Limb (tissue), 2 donors: ENCODE measurements around the gene MAP2K7.
"Not testable (repeated sequence)": the region's sequence is repeated elsewhere in the genome, so short reads cannot be mapped to it uniquely, and the experiment has no call there.

Experiments
- DNase-seq, 2 donors: peaks; one replicate each; pipeline ENCODE4 v3.0.0-alpha.2; 2016; ENCODE audit errors: extremely low spot score in 2 of 2

Gene MAP2K7

DNA sequence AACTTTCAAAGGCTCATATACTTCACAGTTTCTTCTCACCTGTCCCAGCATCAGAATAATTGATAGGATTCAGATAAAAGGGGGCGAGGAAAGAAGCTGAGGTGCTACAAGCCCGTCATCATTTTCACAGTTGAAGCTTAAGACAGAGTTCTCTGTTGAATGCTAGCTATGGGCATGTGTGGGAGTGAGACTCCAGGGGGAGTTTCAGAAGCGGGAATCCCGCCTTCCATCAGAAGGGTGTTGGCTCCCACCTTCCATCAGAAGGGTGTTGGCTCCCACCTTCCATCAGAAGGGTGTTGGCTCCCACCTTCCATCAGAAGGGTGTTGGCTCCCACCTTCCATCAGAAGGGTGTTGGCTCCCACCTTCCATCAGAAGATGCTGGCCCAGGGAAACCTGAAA lies 57.4 kb downstream of the MAP2K7 start:
- not testable (repeated sequence) for DNase-seq

DNA sequence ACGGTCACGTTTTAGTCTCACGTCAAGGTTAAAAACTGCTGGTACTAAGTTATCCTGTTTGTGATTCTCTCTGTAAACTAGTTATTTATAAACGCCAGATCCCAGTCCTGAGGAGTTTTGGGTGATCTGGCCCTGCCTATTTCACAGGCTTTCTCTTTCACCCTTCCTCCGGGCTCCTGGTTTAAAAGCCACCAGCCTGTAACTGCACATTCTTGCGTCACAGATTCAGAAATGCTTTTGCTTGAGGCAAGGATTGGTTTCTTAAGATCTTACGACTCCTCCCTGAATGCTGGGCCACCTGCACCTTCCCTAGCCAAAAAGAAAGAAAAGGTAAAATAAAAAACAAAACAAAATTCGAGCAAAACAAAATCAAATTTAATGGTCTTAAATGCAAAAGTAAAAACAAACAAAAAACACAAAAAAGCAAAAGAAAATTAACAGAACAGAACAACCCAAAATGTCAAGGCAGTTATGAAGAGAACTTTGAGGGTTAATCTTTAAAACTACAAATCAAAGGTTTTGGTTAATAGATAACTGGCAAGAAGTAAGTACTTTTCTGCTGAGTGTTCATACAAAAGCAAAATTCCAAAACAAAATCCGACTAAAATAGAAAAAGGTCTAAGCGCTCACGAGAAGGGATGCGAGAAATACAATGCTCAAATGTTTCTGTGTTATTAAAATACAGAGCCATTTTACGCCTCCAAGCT lies 58.4 kb downstream of the MAP2K7 start:
- DNase-seq: no peak

DNA sequence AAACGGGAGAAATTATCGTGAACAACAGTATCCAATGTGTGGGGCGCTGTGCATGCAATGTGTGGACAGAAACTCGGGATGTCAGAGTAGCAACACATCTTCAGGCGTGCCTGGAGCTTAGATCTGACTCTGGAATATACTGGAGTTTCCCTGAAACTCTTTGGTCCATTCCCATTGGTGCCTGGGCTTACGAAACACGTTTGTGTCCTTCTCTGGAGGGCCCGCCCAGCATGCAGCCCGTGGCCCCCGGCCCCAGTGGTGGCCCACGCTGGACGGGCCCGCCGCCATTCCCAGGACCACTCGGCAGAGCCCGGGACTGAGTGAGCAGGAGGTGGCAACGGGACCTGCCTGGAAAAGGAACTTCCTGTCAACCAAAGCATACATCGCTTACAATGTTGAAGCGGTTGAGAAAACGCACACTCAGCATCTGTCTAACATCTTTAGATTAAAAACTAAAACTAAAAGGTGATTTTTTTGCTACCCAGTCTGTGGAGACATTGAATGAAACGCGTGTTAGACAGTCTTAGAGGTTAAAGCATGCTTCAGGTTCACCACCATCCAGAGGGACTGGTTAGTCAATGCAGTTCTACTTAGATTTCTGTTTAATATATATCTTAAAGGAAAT lies 59.1 kb downstream of the MAP2K7 start:
- DNase-seq: no peak

DNA sequence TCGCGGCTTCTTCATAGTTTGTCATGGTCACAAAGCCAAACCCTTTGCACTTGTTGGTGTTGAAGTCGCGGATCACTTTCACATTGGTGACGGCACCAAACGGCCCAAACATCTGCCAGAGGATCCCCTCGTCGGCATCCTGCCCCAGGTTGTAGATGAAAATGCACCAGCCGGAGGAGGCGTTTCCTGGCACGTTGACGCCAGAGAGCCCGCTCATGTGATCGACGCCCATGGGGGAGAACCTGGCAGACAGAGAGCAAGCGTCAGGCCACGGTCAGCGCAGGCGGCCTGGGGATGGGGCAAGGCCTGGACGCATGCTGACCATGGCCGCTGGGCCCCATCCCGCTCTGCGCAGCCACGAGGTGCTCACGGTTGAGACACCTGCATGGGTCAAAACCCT lies 59.9 kb downstream of the MAP2K7 start:
- no peak for DNase-seq
